Keratinocyte (primary cell): ENCODE results near the gene CRACR2A.

Experiments
- CTCF ChIP-seq, 3 experiments: IDR thresholded peaks in 1 of 3; conservative IDR thresholded peaks in 1 of 3; optimal IDR thresholded peaks in 1 of 3; 2 replicates in 2 of 3; 3 replicates in 1 of 3; pipeline versions ENCODE3 to v1.5.1; 2011; ENCODE audit warnings: low read length in 3 of 3, mild to moderate bottlenecking in 3 of 3, moderate library complexity in 2 of 3, control low read depth in 1 of 3, inconsistent platforms in 1 of 3; ENCODE audit not compliant: insufficient read depth in 2 of 3; ENCODE audit errors: extremely low read depth in 1 of 3
- EZH2 ChIP-seq: IDR thresholded peaks from one replicate; pipeline ENCODE4 v1.6.1; 2012; ENCODE audit warnings: inconsistent platforms, mild to moderate bottlenecking, low read length, moderate library complexity

GRCh38 chr12:3576891-3577290 is 176.0 kb downstream of the CRACR2A start:
- TF ChIP-seq CTCF (optimal IDR thresholded peaks at IDR 0.05 in 1 of 3, IDR thresholded peaks at IDR 0.05 in 1 of 3, conservative IDR thresholded peaks at IDR 0.05 in 1 of 3; ENCODE audit: extremely low read depth in 1 of 3, insufficient read depth in 2 of 3, low read length in 3 of 3) (no peak), EZH2 (no peak)
